ENCODE data around the gene ZNF28. TPM values are rescaled to one million over a fixed set of nuclear protein-coding genes. Genes with fewer than 3 reads are reported as not detected.
A peak's percentile ranks its signal among the peaks of the same experiment; 100 is the strongest.
"Not testable (repeated sequence)": the region's sequence is repeated elsewhere in the genome, so short reads cannot be mapped to it uniquely, and the experiment has no call there.

The ZNF28 gene
- total and polyA plus RNA-seq, 2 donors (not counting 1 experiment from before 2014, with no cell fraction given) = 11.4 to 15.7 TPM

DNA sequence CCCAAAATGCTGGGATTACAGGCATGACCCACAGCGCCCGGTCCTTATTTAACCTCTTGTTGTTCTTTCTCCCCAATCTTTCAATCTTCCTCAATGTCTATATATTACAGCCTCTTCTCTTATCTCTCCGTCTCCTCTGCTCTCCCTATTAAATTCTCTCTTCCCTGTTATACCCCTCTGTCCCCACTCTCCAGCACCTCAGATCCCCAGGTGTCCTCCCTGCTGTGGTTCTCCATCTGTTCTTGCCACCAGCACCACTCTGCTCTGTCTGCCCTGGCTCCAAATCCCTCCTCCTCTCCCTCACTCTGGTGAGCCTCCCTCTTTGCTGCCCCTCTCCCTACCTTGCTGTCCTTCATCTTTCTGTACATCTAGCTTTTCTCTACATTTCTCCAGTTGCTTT lies 35.9 kb downstream of the ZNF28 start:
- no peak for DNase-seq (ENCODE audit: low read depth in 2 of 2)
- Histone ChIP-seq H3K4me3 (replicated peaks in 1 of 4; ENCODE audit: control extremely low read depth in 1 of 4, insufficient read depth in 1 of 4, low read depth in 3 of 4, low read length in 4 of 4) (peak overlapping the region in 2 of 4 experiments; percentile 55 to 75), H3K4me2 (ENCODE audit: extremely low read depth, insufficient read depth, low read length) (no peak overlapping the region), H3K9me3 (ENCODE audit: control insufficient read depth, insufficient read depth, low read depth, low read length) (no peaks in the 10 kb centered on the region), H3K4me1 (ENCODE audit: control insufficient read depth, extremely low read depth, insufficient read depth, low read length) (no peaks in the 10 kb centered on the region), H3K79me2 (ENCODE audit: control insufficient read depth, insufficient read depth, low read length) (no peaks in the 10 kb centered on the region), H3K27ac (ENCODE audit: insufficient read depth, low read length) (no peak overlapping the region), H4K20me1 (ENCODE audit: control insufficient read depth, extremely low read depth, insufficient read depth, low read length) (no peaks in the 10 kb centered on the region), H3K36me3 (ENCODE audit: control insufficient read depth, insufficient read depth, low read length) (no peaks in the 10 kb centered on the region), H2AFZ (ENCODE audit: low read length) (no peak overlapping the region), H3K9ac (ENCODE audit: insufficient read depth, low read length) (no peak overlapping the region), H3K27me3 (ENCODE audit: control insufficient read depth, insufficient read depth, low read length) (no peaks in the 10 kb centered on the region)
- TF ChIP-seq EZH2 (IDR thresholded peaks at IDR 0.05; ENCODE audit: low read length, missing control alignments) = no peak
- TF ChIP-seq, protein P1, sequence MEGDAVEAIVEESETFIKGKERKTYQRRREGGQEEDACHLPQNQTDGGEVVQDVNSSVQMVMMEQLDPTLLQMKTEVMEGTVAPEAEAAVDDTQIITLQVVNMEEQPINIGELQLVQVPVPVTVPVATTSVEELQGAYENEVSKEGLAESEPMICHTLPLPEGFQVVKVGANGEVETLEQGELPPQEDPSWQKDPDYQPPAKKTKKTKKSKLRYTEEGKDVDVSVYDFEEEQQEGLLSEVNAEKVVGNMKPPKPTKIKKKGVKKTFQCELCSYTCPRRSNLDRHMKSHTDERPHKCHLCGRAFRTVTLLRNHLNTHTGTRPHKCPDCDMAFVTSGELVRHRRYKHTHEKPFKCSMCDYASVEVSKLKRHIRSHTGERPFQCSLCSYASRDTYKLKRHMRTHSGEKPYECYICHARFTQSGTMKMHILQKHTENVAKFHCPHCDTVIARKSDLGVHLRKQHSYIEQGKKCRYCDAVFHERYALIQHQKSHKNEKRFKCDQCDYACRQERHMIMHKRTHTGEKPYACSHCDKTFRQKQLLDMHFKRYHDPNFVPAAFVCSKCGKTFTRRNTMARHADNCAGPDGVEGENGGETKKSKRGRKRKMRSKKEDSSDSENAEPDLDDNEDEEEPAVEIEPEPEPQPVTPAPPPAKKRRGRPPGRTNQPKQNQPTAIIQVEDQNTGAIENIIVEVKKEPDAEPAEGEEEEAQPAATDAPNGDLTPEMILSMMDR (conservative IDR thresholded peaks at IDR 0.05 in 1 of 2, IDR thresholded peaks at IDR 0.05 in 1 of 2; ENCODE audit: low read depth in 1 of 2, low read length in 2 of 2) = no peak

DNA sequence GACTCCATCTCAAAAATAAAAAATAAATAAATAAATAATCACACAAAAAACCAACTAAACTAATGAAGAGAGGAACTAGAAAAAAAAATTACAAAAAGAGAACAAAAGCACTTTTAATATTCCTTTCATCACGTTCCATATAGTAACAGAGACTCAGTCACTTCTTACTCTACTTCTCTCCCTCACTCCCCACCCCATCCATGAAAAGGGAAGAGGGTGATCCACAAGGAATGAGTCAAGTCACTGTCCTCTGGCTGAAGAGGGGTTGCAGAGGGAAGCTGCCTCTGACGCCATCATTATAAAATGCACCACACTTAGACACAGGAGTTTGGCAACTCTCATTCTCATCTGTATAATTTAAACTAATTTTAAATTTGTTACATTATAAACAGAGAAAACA lies 38.6 kb downstream of the ZNF28 start:
- not testable (repeated sequence) for H3K36me3 ChIP-seq (ENCODE audit: control insufficient read depth, insufficient read depth, low read length); H3K9ac ChIP-seq (ENCODE audit: insufficient read depth, low read length); H3K9me3 ChIP-seq (ENCODE audit: control insufficient read depth, insufficient read depth, low read depth, low read length); H3K27ac ChIP-seq (ENCODE audit: insufficient read depth, low read length); H3K4me3 ChIP-seq (replicated peaks in 1 of 4; ENCODE audit: control extremely low read depth in 1 of 4, insufficient read depth in 1 of 4, low read depth in 3 of 4, low read length in 4 of 4); H3K4me2 ChIP-seq (ENCODE audit: extremely low read depth, insufficient read depth, low read length); H3K27me3 ChIP-seq (ENCODE audit: control insufficient read depth, insufficient read depth, low read length); H2AFZ ChIP-seq (ENCODE audit: low read length); H3K4me1 ChIP-seq (ENCODE audit: control insufficient read depth, extremely low read depth, insufficient read depth, low read length); H4K20me1 ChIP-seq (ENCODE audit: control insufficient read depth, extremely low read depth, insufficient read depth, low read length); H3K79me2 ChIP-seq (ENCODE audit: control insufficient read depth, insufficient read depth, low read length); DNase-seq (ENCODE audit: low read depth in 2 of 2)

DNA sequence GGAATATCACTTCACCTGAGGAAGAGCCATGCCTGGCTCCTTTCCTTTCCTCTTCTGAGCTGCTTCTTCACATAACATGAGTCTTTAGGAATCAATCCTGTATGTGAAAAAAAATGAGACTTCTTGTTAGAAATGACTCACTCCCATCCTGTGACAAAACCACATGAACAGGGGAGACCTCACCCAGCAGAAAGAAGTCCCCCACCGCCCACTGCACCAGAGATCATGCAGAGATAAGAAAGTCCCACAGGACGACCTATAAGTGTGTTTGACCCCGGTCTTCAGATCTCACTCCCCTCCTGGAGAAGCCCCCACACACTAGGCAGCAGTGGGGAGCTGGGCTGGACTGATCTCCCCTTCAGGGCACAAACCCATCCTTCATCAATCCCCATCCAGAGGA lies 42.6 kb downstream of the ZNF28 start:
- no peak overlapping the region for H3K4me3 ChIP-seq (replicated peaks in 1 of 4; ENCODE audit: control extremely low read depth in 1 of 4, insufficient read depth in 1 of 4, low read depth in 3 of 4, low read length in 4 of 4)
- TF ChIP-seq, protein P1 (conservative IDR thresholded peaks at IDR 0.05 in 1 of 2, IDR thresholded peaks at IDR 0.05 in 1 of 2; ENCODE audit: low read depth in 1 of 2, low read length in 2 of 2) = no peak
- no peak for TF ChIP-seq EZH2 (IDR thresholded peaks at IDR 0.05; ENCODE audit: low read length, missing control alignments)
- no peak overlapping the region for H3K4me2 ChIP-seq (ENCODE audit: extremely low read depth, insufficient read depth, low read length)
- no peaks in the 10 kb centered on the region for H3K4me1 ChIP-seq (ENCODE audit: control insufficient read depth, extremely low read depth, insufficient read depth, low read length)
- no peak overlapping the region for H3K9ac ChIP-seq (ENCODE audit: insufficient read depth, low read length)
- no peaks in the 10 kb centered on the region for H3K9me3 ChIP-seq (ENCODE audit: control insufficient read depth, insufficient read depth, low read depth, low read length)
- no peaks in the 10 kb centered on the region for H3K27me3 ChIP-seq (ENCODE audit: control insufficient read depth, insufficient read depth, low read length)
- no peak overlapping the region for H3K27ac ChIP-seq (ENCODE audit: insufficient read depth, low read length)
- H3K79me2 ChIP-seq (ENCODE audit: control insufficient read depth, insufficient read depth, low read length) = no peaks in the 10 kb centered on the region
- H4K20me1 ChIP-seq (ENCODE audit: control insufficient read depth, extremely low read depth, insufficient read depth, low read length) = no peaks in the 10 kb centered on the region
- H2AFZ ChIP-seq (ENCODE audit: low read length) = no peak overlapping the region
- H3K36me3 ChIP-seq (ENCODE audit: control insufficient read depth, insufficient read depth, low read length) = no peaks in the 10 kb centered on the region
- no peak for DNase-seq (ENCODE audit: low read depth in 2 of 2)

DNA sequence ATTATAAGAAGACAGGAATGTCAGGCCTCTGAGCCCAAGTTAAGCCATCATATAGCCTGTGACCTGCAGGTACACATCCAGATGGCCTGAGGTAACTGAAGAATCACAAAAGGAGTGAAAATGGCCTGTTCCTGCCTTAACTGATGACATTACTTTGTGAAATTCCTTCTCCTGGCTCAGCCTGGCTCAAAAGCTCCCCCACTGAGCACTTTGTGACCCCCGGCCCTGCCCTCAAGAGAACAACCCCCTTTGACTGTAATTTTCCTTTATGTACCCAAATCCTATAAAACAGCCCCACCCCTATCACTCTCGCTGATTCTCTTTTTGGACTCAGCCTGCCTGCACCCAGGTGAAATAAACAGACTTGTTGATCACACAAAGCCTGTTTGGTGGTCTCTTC lies 65.0 kb downstream of the ZNF28 start:
- not testable (repeated sequence) for H3K4me2 ChIP-seq (ENCODE audit: extremely low read depth, insufficient read depth, low read length); H3K27me3 ChIP-seq (ENCODE audit: control insufficient read depth, insufficient read depth, low read length); H3K9ac ChIP-seq (ENCODE audit: insufficient read depth, low read length); H4K20me1 ChIP-seq (ENCODE audit: control insufficient read depth, extremely low read depth, insufficient read depth, low read length); DNase-seq (ENCODE audit: low read depth in 2 of 2); H3K36me3 ChIP-seq (ENCODE audit: control insufficient read depth, insufficient read depth, low read length); H3K4me1 ChIP-seq (ENCODE audit: control insufficient read depth, extremely low read depth, insufficient read depth, low read length); H2AFZ ChIP-seq (ENCODE audit: low read length); H3K4me3 ChIP-seq (replicated peaks in 1 of 4; ENCODE audit: control extremely low read depth in 1 of 4, insufficient read depth in 1 of 4, low read depth in 3 of 4, low read length in 4 of 4); H3K79me2 ChIP-seq (ENCODE audit: control insufficient read depth, insufficient read depth, low read length); H3K9me3 ChIP-seq (ENCODE audit: control insufficient read depth, insufficient read depth, low read depth, low read length); H3K27ac ChIP-seq (ENCODE audit: insufficient read depth, low read length)
